ENCODE data around the gene TBC1D2B.

DNA sequence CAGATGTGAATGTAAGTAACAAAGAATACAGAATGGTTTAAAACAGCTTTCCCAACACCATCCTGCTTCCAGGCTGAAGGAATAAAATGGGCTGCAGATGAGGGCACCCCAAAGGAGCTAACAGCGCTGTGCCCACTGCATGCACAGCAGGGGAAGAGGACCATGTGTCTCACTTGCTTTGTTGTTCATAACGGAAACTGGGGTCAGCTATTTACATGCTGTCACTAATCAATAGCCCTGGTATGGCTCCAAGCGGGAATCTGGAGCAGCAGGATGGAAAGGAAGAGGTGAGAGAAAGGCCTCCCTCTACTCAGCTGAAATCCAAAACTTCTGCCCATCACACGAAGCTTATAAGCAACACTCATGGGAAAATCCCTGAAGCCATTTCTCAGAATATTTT, 67.4 kb downstream of the TBC1D2B start:
- no peak for TF ChIP-seq ZNF423 (CRISPR knock-in tag; IDR thresholded peaks at IDR 0.05)
- TF ChIP-seq, protein P1, sequence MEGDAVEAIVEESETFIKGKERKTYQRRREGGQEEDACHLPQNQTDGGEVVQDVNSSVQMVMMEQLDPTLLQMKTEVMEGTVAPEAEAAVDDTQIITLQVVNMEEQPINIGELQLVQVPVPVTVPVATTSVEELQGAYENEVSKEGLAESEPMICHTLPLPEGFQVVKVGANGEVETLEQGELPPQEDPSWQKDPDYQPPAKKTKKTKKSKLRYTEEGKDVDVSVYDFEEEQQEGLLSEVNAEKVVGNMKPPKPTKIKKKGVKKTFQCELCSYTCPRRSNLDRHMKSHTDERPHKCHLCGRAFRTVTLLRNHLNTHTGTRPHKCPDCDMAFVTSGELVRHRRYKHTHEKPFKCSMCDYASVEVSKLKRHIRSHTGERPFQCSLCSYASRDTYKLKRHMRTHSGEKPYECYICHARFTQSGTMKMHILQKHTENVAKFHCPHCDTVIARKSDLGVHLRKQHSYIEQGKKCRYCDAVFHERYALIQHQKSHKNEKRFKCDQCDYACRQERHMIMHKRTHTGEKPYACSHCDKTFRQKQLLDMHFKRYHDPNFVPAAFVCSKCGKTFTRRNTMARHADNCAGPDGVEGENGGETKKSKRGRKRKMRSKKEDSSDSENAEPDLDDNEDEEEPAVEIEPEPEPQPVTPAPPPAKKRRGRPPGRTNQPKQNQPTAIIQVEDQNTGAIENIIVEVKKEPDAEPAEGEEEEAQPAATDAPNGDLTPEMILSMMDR (IDR thresholded peaks at IDR 0.05): no peak
- no peak for TF ChIP-seq GTF2I (CRISPR knock-in tag; conservative IDR thresholded peaks at IDR 0.05)
- TF ChIP-seq, protein P2, sequence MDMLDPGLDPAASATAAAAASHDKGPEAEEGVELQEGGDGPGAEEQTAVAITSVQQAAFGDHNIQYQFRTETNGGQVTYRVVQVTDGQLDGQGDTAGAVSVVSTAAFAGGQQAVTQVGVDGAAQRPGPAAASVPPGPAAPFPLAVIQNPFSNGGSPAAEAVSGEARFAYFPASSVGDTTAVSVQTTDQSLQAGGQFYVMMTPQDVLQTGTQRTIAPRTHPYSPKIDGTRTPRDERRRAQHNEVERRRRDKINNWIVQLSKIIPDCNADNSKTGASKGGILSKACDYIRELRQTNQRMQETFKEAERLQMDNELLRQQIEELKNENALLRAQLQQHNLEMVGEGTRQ (CRISPR knock-in tag; IDR thresholded peaks at IDR 0.05): no peak
- TF ChIP-seq, protein P3, sequence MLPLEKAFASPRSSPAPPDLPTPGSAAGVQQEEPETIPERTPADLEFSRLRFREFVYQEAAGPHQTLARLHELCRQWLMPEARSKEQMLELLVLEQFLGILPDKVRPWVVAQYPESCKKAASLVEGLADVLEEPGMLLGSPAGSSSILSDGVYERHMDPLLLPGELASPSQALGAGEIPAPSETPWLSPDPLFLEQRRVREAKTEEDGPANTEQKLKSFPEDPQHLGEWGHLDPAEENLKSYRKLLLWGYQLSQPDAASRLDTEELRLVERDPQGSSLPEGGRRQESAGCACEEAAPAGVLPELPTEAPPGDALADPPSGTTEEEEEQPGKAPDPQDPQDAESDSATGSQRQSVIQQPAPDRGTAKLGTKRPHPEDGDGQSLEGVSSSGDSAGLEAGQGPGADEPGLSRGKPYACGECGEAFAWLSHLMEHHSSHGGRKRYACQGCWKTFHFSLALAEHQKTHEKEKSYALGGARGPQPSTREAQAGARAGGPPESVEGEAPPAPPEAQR (CRISPR knock-in tag; IDR thresholded peaks at IDR 0.05): no peak
- no peak for TF ChIP-seq NR1H2 (CRISPR knock-in tag; IDR thresholded peaks at IDR 0.05)
- TF ChIP-seq NR3C1 (CRISPR knock-in tag; conservative IDR thresholded peaks at IDR 0.05; ENCODE audit: low read depth): no peak

Measured in WTC11 (cell line).